Stimulated activated CD8-positive, alpha-beta memory T cell treated with anti-CD3 and anti-CD28 coated beads, Interleukin-4, amount 100 ng/mL, for 1 hour (primary cell): ENCODE results near the gene EP300.
"Not testable (repeated sequence)": the region's sequence is repeated elsewhere in the genome, so short reads cannot be mapped to it uniquely, and the experiment has no call there.

Source experiments
- DNase-seq, 2 donors: peaks; one replicate each; pipeline ENCODE4 v3.0.0-alpha.2; 2020; ENCODE audit warnings: low read depth in 2 of 2, low spot score in 1 of 2

EP300 gene

DNA sequence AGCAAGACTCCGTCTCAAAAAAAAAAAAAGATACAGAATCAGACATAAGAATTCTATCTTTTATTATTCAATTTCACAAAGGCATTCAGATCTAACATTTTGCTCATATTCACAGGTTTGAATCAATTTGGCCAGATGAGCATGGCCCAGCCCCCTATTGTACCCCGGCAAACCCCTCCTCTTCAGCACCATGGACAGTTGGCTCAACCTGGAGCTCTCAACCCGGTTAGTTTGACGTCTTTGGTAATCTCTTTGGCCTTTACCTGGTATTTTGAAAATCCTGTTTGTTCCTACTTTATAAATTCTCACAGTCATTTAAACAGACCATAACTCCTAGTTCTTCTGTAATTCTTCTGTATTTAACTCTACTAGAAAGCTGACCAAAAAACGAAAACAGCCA lies 55.3 kb downstream of the EP300 start:
- DNase-seq, result no peak

GRCh38 chr22:41152902-41153301 lies 60.5 kb downstream of the EP300 start:
- no peak for DNase-seq

DNA sequence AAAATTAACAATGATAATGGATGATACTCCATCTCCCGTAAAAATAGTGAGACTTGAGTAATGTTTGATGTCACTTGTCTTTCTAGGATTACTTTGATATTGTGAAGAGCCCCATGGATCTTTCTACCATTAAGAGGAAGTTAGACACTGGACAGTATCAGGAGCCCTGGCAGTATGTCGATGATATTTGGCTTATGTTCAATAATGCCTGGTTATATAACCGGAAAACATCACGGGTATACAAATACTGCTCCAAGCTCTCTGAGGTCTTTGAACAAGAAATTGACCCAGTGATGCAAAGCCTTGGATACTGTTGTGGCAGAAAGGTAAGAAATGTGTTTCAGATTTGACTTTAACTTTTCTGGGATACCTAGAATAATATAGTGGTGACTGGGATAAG lies 64.7 kb downstream of the EP300 start:
- DNase-seq, result no peak

- DNase-seq, result no peak
Observed at GRCh38 chr22:41169157-41169556, 76.8 kb downstream of the EP300 start.

GRCh38 chr22:41171996-41172395 lies 79.6 kb downstream of the EP300 start:
- no peak for DNase-seq

GRCh38 chr22:41175546-41175945 lies 83.2 kb downstream of the EP300 start:
- DNase-seq, result no peak

DNA sequence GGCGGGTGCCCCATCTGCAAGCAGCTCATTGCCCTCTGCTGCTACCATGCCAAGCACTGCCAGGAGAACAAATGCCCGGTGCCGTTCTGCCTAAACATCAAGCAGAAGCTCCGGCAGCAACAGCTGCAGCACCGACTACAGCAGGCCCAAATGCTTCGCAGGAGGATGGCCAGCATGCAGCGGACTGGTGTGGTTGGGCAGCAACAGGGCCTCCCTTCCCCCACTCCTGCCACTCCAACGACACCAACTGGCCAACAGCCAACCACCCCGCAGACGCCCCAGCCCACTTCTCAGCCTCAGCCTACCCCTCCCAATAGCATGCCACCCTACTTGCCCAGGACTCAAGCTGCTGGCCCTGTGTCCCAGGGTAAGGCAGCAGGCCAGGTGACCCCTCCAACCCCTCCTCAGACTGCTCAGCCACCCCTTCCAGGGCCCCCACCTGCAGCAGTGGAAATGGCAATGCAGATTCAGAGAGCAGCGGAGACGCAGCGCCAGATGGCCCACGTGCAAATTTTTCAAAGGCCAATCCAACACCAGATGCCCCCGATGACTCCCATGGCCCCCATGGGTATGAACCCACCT lies 84.7 kb downstream of the EP300 start:
- no peak for DNase-seq

DNA sequence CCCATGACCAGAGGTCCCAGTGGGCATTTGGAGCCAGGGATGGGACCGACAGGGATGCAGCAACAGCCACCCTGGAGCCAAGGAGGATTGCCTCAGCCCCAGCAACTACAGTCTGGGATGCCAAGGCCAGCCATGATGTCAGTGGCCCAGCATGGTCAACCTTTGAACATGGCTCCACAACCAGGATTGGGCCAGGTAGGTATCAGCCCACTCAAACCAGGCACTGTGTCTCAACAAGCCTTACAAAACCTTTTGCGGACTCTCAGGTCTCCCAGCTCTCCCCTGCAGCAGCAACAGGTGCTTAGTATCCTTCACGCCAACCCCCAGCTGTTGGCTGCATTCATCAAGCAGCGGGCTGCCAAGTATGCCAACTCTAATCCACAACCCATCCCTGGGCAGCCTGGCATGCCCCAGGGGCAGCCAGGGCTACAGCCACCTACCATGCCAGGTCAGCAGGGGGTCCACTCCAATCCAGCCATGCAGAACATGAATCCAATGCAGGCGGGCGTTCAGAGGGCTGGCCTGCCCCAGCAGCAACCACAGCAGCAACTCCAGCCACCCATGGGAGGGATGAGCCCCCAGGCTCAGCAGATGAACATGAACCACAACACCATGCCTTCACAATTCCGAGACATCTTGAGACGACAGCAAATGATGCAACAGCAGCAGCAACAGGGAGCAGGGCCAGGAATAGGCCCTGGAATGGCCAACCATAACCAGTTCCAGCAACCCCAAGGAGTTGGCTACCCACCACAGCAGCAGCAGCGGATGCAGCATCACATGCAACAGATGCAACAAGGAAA lies 85.4 kb downstream of the EP300 start:
- no peak for DNase-seq

GRCh38 chr22:41178425-41178975 lies 86.1 kb downstream of the EP300 start:
- DNase-seq, result no peak

DNA sequence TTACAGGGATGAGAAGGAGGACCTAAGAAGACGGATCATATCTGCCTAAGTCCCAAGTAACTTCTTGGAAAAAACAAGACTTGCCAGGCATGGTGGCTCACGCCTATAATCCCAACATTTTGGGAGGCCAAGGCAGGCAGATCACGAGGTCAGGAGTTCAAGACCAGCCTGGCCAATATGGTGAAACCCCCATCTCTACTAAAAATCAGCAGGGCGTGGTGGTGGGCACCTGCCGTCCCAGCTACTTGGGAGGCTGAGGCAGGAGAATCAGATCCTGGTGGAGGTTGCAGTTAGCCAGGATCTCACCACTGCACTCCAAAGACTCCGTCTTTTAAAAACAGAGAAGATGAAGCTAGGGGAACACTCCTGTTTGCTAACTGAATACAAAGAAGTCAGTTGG lies 88.0 kb downstream of the EP300 start:
- DNase-seq, result not testable (repeated sequence)

DNA sequence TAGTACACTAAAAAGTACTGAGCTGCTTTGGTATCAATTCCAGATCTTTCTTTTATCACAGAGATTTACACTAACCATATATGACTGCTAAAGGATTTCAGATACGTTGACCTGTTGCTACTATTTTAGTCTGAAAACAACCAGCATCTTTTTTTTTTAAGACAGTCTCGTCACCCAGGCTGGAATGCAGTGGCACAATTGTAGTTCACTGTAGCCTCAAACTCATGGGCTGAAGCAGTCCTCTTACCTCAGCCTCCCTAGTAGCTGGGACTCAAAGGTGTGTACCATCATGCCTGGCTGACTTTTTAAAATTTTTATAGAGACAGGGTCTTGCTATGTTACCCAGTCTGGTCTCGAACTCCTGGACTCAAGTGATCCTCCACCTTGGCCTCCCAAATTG lies 88.5 kb downstream of the EP300 start:
- DNase-seq, result no peak

- DNase-seq, result no peak
Observed at GRCh38 chr22:41181349-41182241, 89.2 kb downstream of the EP300 start.

- DNase-seq, result no peak
Observed at GRCh38 chr22:41184679-41185078, 92.3 kb downstream of the EP300 start.

DNA sequence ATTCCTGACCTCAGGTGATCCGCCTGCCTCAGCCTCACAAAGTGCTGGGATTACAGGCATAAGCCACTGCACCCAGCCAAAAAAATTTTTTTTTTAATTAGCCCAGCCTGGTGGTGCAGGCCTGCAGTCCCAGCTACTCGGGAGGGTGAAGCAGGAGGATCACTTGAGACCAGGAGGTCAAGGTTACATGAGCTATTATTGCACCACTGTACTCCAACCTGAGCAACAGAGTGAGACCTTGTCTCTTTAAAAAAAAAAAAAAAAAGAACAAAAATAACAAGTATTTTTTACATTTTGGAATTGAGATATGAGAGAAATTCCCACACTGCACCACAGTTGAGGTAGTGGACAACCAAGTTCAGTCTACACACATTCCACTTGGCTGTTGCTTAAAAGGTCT lies 99.1 kb downstream of the EP300 start:
- DNase-seq, result no peak

DNA sequence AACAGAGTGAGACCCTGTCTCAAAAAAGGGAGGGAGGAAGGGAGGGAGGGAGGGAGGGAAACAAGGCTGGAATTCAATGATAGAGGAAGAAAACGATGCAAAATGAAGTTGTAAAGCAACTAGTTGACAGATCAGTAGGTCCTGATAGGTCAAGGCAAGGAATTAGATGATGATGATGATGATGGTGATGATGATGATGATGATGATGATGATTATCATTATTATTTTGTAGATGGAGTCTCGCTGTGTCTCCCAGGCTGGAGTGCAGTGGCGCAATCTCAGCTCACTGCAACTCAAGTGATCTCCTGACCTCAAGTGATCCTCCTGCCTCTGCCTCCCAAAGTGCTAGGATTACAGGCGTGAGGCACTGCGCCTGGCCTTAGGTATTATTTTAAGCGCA lies 101.4 kb downstream of the EP300 start:
- no peak for DNase-seq

DNA sequence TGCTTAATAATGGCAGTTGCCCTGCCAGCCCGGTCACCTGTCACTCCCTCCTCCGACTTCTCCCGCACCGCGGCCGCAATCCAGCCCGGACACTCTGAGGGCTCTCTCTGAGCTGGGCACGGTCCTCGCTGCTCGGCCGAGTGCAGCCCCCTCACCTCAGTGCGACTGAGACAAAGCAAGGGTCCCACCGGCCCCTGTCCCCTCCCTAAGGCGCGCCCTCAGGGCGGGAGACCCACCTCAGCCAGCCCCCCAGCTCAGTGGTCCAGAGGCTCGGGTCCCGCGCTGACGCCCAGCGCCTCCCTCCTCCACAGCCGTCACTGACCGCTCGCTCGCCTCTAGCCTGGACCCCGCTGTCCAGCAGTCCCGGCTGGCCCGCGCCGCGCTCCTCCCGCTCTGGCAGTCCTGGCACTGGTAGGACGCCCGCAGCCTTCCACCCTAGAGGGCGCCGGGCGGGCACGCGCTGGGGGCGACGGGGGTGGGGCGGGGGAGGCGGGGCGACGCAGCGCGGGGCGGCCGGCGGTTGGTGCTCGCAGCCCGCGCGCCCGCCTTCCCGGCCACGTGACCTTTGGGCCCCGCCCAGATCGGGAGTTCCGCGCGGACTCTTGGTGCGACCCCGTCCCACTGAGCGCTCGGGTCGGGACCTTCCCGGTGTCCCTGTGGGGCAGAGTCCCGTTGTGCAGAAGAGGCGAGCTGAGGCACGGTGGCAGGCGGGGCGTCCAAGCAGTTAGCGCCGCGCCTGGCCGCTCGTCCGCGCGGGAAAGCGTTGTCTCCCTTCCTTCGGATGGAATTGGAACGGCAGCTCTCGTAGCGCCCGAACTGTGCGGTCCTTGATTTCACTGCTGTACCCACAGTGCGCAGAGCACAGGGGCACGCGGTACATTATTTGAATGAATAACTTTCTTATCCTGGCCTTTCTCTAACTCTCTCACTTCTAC lies 104.9 kb downstream of the EP300 start:
- DNase-seq, result peak; percentile 59 to 66

GRCh38 chr22:41198027-41198580 lies 105.7 kb downstream of the EP300 start:
- DNase-seq, result no peak

DNA sequence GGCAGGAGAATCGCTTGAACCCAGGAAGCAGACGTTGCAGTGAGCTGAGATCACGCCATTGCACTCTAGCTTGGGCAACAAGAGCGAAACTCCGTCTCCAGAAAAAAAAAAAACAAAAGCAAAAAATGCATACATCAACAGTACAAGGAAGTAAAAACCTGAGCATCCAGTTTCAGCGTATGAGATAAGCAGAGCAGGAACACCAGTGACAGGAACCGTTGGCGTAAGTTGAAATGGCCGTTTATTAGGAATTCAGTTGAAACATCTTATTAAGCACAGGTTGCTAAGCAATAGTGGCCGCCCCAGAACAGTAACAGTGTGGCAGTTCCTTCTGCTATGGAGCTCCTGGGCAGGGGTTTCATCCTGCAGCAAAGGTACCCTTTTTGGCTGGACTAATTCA lies 108.7 kb downstream of the EP300 start:
- DNase-seq, result no peak

DNA sequence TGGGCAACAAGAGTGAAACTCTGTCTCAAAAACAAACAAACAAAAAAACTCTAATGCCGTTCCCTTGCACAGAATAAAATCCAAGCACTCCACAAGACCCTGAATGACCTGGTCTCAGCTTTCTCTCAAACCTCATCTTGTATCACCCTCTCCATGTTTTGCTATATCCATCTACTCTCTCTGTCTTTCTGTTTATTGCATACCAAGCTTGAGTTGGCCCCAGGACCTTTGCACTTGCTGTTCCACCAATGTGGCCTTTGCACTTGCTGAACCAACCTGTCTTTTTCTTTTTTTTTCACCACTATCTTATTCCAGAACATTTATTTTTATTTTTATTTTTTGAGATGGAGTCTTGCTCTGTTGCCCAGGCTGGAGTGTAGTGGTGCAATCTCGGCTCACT lies 110.7 kb downstream of the EP300 start:
- DNase-seq, result no peak

DNA sequence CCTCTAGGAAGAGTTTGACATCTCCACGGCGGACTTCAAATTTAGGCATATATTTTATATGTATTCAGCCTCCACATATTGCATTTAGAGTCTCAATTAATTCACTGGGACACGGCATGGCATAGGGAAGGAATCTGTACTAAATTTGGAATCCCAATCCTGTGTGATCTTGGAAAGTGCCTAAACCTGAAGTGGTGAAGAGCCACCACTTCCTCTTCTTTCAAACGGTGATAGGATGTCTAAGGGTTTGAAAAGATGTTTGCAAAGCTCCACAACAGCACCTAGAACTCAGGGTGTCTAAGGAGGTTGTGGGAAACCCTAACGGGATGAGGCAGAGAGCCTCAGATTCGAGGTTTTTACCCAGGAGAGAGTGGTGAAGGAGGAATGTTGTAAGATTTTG lies 111.7 kb downstream of the EP300 start:
- no peak for DNase-seq
